SK-N-SH (cell line): ENCODE results near the gene CD3E. TPM values are rescaled to one million over a fixed set of nuclear protein-coding genes. Genes with fewer than 3 reads are reported as not detected.

Experiments
- CTCF ChIA-PET: fragments of 300-600, 350-600 bp; formaldehyde crosslinking; extraction: SDS; loops from one replicate; lab custom pipeline; 2021; lab: Yijun Ruan, JAX
- POLR2A ChIA-PET: fragments of 350-600 bp; sonication (Branson Sonifier 250); formaldehyde crosslinking; extraction: SDS; loops from one replicate; lab custom pipeline; 2020; ENCODE audit warnings: antibody characterized with exemption, inconsistent platforms; lab: Yijun Ruan, JAX
- DNase-seq: peaks from one replicate; pipeline ENCODE4 v3.0.0; 2012
- H2AFZ ChIP-seq: fragments of 200-600 bp; sonication (generic); 2 replicates; pipeline ENCODE4 v1.8.1; 2016; ENCODE audit warnings: antibody characterized with exemption, mild to moderate bottlenecking, low read depth
- H3F3A ChIP-seq: fragments of 200-600 bp; sonication (generic); replicated peaks from 2 replicates; pipeline ENCODE3; 2016; ENCODE audit warnings: antibody characterized with exemption, mild to moderate bottlenecking; ENCODE audit not compliant: insufficient read depth
- H3K27ac ChIP-seq, 2 experiments: fragments of 200-500 bp in 1 of 2; fragments of 200-600 bp in 1 of 2; sonication (Bioruptor generic) in 1 of 2; sonication (generic), shearing (Covaris generic) in 1 of 2; 2 replicates each; pipeline versions ENCODE4 v1.5.1 to v1.6.1; 2014 to 2016; ENCODE audit warnings: low read depth in 2 of 2, inconsistent platforms in 1 of 2, low read length in 1 of 2, mild to moderate bottlenecking in 1 of 2, mixed read lengths in 1 of 2
- H3K27me3 ChIP-seq: fragments of 200-600 bp; sonication (generic), shearing (Covaris generic); 2 replicates; pipeline ENCODE4 v1.6.1; 2016; ENCODE audit warnings: mixed run types; ENCODE audit not compliant: insufficient read depth
- H3K36me3 ChIP-seq, 2 experiments: fragments of 200-500 bp in 1 of 2; fragments of 200-600 bp in 1 of 2; sonication (Bioruptor generic) in 1 of 2; sonication (generic) in 1 of 2; replicated peaks in 1 of 2; 2 replicates each; pipeline versions ENCODE3 to v1.5.1; 2014 to 2016; ENCODE audit warnings: low read length in 1 of 2, mild to moderate bottlenecking in 1 of 2; ENCODE audit not compliant: insufficient read depth in 2 of 2, control insufficient read depth in 1 of 2
- H3K4me1 ChIP-seq, 2 experiments: fragments of 200-500 bp in 1 of 2; fragments of 200-600 bp in 1 of 2; sonication (Bioruptor generic) in 1 of 2; sonication (generic), shearing (Covaris generic) in 1 of 2; 2 replicates each; pipeline versions ENCODE4 v1.5.1 to v1.6.1; 2014 to 2016; ENCODE audit warnings: low read depth in 1 of 2, low read length in 1 of 2, mixed run types in 1 of 2; ENCODE audit not compliant: insufficient read depth in 2 of 2, control insufficient read depth in 1 of 2
- H3K4me2 ChIP-seq: fragments of 200-600 bp; sonication (generic), shearing (Covaris generic); 2 replicates; pipeline ENCODE4 v1.6.1; 2017; ENCODE audit warnings: mixed run types
- H3K4me3 ChIP-seq, 2 experiments: fragments of 200-500 bp in 1 of 2; fragments of 200-600 bp in 1 of 2; sonication (Bioruptor generic) in 1 of 2; sonication (generic), shearing (Covaris generic) in 1 of 2; 2 replicates each; pipeline versions ENCODE4 v1.5.1 to v1.8.1; 2014 to 2016; ENCODE audit warnings: low read depth in 2 of 2, inconsistent platforms in 1 of 2, low read length in 1 of 2, mild to moderate bottlenecking in 1 of 2, mixed read lengths in 1 of 2, moderate library complexity in 1 of 2
- H3K79me2 ChIP-seq: fragments of 200-600 bp; sonication (generic); 2 replicates; pipeline ENCODE4 v1.8.1; 2017; ENCODE audit warnings: mild to moderate bottlenecking; ENCODE audit not compliant: insufficient read depth
- H3K9ac ChIP-seq: fragments of 200-600 bp; sonication (generic); 2 replicates; pipeline ENCODE4 v1.6.1; 2017; ENCODE audit warnings: mixed run types
- H3K9me2 ChIP-seq: fragments of 200-600 bp; sonication (generic); 2 replicates; pipeline ENCODE4 v1.6.1; 2017; ENCODE audit warnings: mixed run types
- H3K9me3 ChIP-seq: fragments of 200-600 bp; sonication (generic); 2 replicates; pipeline ENCODE4 v1.6.1; 2017; ENCODE audit warnings: mixed run types, mild to moderate bottlenecking, moderate library complexity
- H4K20me1 ChIP-seq: fragments of 200-600 bp; sonication (generic); 2 replicates; pipeline ENCODE4 v1.6.1; 2017; ENCODE audit warnings: mild to moderate bottlenecking, mixed run types; ENCODE audit not compliant: insufficient read depth
- ELF1 ChIP-seq: IDR thresholded peaks from 2 replicates; pipeline ENCODE4 v1.4.0; 2012
- EP300 ChIP-seq, 2 experiments: IDR thresholded peaks; 2 replicates each; pipeline versions ENCODE4 v1.4.0 to v1.6.1; 2012; ENCODE audit warnings: borderline replicate concordance in 1 of 2, low read depth in 1 of 2, low read length in 1 of 2
- IRF3 ChIP-seq: fragments of 150-350 bp; IDR thresholded peaks from 2 replicates; pipeline ENCODE4 v1.6.1; 2016; ENCODE audit warnings: mild to moderate bottlenecking, low read depth, low read length
- JUND ChIP-seq: IDR thresholded peaks from 2 replicates; pipeline ENCODE4 v1.4.0; 2012
- MXI1 ChIP-seq: IDR thresholded peaks from 2 replicates; pipeline ENCODE4 v1.6.1; 2012; ENCODE audit warnings: mild to moderate bottlenecking, low read depth, low read length, improper control_type of control experiment
- NFIC ChIP-seq: IDR thresholded peaks from 2 replicates; pipeline ENCODE4 v1.4.0; 2012; ENCODE audit warnings: borderline replicate concordance
- RFX5 ChIP-seq: IDR thresholded peaks from 2 replicates; pipeline ENCODE4 v1.6.1; 2012; ENCODE audit warnings: mild to moderate bottlenecking, improper control_type of control experiment, low read length
- SMC3 ChIP-seq: IDR thresholded peaks from 2 replicates; pipeline ENCODE4 v1.6.1; 2012; ENCODE audit warnings: low read depth, low read length, improper control_type of control experiment
- TAF1 ChIP-seq: IDR thresholded peaks from 2 replicates; pipeline ENCODE4 v1.6.1; 2012; ENCODE audit warnings: low read depth, mild to moderate bottlenecking, low read length, moderate library complexity, borderline replicate concordance
- USF2 ChIP-seq: fragments of 150-350 bp; IDR thresholded peaks from 2 replicates; pipeline ENCODE4 v1.6.1; 2017; ENCODE audit warnings: antibody characterized with exemption, low read length, low read depth, borderline replicate concordance
- WGBS: methylation state at CpG from one replicate; pipeline ENCODE4 v1.1.6; 2017; ENCODE audit warnings: low lambda C conversion rate; 5-methylcytosine and 5-hydroxymethylcytosine counted together
- polyA plus RNA-seq, 3 experiments: library from polyadenylated mRNA; depleted of rRNA; stranded (reverse); fragments of >200 nt; gene quantifications; 2 replicates each; pipeline ENCODE4 v1.2.3, GENCODE V29; 2012
- TF ChIP-seq, protein P1 (sequence below): fragments of 200-600 bp; sonication (generic); IDR thresholded peaks from 2 replicates; pipeline ENCODE4 v1.6.1; 2017; ENCODE audit warnings: antibody characterized with exemption, mild to moderate bottlenecking, moderate library complexity
- TF ChIP-seq, protein P2 (sequence below): IDR thresholded peaks from 2 replicates; pipeline ENCODE4 v1.6.1; 2012; ENCODE audit warnings: mild to moderate bottlenecking, low read depth, low read length, moderate library complexity
- TF ChIP-seq, protein P3 (sequence below): IDR thresholded peaks from 2 replicates; pipeline ENCODE4 v1.4.0; 2012; ENCODE audit warnings: low read depth

Gene CD3E
- not detected in 2 replicates for polyA plus RNA-seq (2012; rRNA removed)
- not detected in 2 replicates for polyA plus RNA-seq (2012; cell fraction: cytosol; rRNA removed)
- polyA plus RNA-seq (2012; cell fraction: nucleus; rRNA removed) = not detected in 2 replicates

GRCh38 chr11:118304568-118305248 lies at the start of gene CD3E:
Gene CD3E (plus strand): TSS chr11:118304730. CDS start chr11:118304953, 223 bp downstream.
- Histone ChIP-seq H3F3A (no peaks in the 10 kb centered on the region), H3K9me2 (no peaks in the 10 kb centered on the region), H3K27ac (no peak within 1 kb of the TSS), H3K9me3 (no peaks in the 10 kb centered on the region), H3K36me3 (no peaks in the 10 kb centered on the region), H3K4me1 (no peaks in the 10 kb centered on the region), H3K79me2 (no peaks in the 10 kb centered on the region), H3K27me3 (peaks cover 28% of the 10 kb centered on the region; the same call in 1 of the 2 replicates), H3K9ac (no peak within 1 kb of the TSS), H3K4me3 (no peak within 1 kb of the TSS), H2AFZ (no peak within 1 kb of the TSS), H4K20me1 (no peaks in the 10 kb centered on the region), H3K4me2 (no peak within 1 kb of the TSS)
- POLR2A ChIA-PET = no interaction called here
- CTCF ChIA-PET = interaction anchor here (0.7 to 1.9 kb wide), 3 partner anchors 10 to 160 kb away, joined by 3 to 5 read pairs (median 4); partner anchors contain the start of gene MPZL2
- TF ChIP-seq NFIC = no peak
- no peak for DNase-seq
- 42% methylated on average over 8 of the region's 8 CpGs for WGBS

GRCh38 chr11:118258410-118258809 lies 46.1 kb upstream of the CD3E start:
- TF ChIP-seq IRF3 = no peak
- TF ChIP-seq, protein P1, sequence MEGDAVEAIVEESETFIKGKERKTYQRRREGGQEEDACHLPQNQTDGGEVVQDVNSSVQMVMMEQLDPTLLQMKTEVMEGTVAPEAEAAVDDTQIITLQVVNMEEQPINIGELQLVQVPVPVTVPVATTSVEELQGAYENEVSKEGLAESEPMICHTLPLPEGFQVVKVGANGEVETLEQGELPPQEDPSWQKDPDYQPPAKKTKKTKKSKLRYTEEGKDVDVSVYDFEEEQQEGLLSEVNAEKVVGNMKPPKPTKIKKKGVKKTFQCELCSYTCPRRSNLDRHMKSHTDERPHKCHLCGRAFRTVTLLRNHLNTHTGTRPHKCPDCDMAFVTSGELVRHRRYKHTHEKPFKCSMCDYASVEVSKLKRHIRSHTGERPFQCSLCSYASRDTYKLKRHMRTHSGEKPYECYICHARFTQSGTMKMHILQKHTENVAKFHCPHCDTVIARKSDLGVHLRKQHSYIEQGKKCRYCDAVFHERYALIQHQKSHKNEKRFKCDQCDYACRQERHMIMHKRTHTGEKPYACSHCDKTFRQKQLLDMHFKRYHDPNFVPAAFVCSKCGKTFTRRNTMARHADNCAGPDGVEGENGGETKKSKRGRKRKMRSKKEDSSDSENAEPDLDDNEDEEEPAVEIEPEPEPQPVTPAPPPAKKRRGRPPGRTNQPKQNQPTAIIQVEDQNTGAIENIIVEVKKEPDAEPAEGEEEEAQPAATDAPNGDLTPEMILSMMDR = peak; percentile 35
- no peak for TF ChIP-seq MXI1
- Histone ChIP-seq H3K4me3 (no peak overlapping the region), H3K4me1 (no peaks in the 10 kb centered on the region), H3K4me2 (no peak overlapping the region), H3K9ac (no peak overlapping the region), H4K20me1 (no peaks in the 10 kb centered on the region), H3K36me3 (no peaks in the 10 kb centered on the region), H3F3A (no peaks in the 10 kb centered on the region), H3K27ac (no peak overlapping the region), H3K9me2 (no peaks in the 10 kb centered on the region), H3K27me3 (no peaks in the 10 kb centered on the region; the same call in 1 of the 2 replicates), H2AFZ (no peak overlapping the region), H3K79me2 (no peaks in the 10 kb centered on the region), H3K9me3 (no peaks in the 10 kb centered on the region)
- 8% methylated on average over 1 of the region's 1 CpG for WGBS
- ChIA-PET CTCF (no interaction called here), POLR2A (no interaction called here)
- no peak for DNase-seq

DNA sequence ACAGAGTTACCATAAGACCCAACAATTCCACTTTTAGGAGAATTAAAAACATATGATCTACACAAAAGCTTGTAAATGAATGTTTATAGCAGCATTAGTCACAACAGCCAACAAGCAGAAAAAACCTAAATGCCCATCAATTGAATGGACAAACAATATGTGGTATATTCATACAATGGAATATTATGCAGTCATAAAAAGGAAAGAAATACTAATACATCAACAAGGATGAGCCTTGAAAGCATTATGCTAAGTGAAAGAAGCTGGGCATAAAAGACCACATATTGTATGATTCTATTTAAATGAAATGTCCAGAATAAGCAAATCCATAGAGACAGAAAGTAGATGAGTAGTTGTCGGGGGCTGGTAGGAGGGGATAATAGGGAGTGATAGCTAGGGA lies 45.4 kb upstream of the CD3E start:
- no peak overlapping the region for H2AFZ ChIP-seq
- no peaks in the 10 kb centered on the region for H3K4me1 ChIP-seq
- WGBS = 80% methylated on average over 1 of the region's 1 CpG
- H3K9me3 ChIP-seq = no peaks in the 10 kb centered on the region
- H3K4me2 ChIP-seq = no peak overlapping the region
- no peaks in the 10 kb centered on the region for H3K36me3 ChIP-seq
- no peaks in the 10 kb centered on the region for H3F3A ChIP-seq
- no peak overlapping the region for H3K4me3 ChIP-seq
- H3K27ac ChIP-seq = no peak overlapping the region
- no peaks in the 10 kb centered on the region for H4K20me1 ChIP-seq
- DNase-seq = no peak
- no peak overlapping the region for H3K9ac ChIP-seq
- ChIA-PET POLR2A (no interaction called here), CTCF (no interaction called here)
- H3K27me3 ChIP-seq = peaks cover 6% of the 10 kb centered on the region; the same call in 1 of the 2 replicates
- no peaks in the 10 kb centered on the region for H3K79me2 ChIP-seq
- no peaks in the 10 kb centered on the region for H3K9me2 ChIP-seq
- TF ChIP-seq EP300 (IDR thresholded peaks at IDR 0.05; ENCODE audit: borderline replicate concordance in 1 of 2, low read depth in 1 of 2, low read length in 1 of 2) = no peak
- no peak for TF ChIP-seq TAF1
- no peak for TF ChIP-seq RFX5
- TF ChIP-seq, protein P2, sequence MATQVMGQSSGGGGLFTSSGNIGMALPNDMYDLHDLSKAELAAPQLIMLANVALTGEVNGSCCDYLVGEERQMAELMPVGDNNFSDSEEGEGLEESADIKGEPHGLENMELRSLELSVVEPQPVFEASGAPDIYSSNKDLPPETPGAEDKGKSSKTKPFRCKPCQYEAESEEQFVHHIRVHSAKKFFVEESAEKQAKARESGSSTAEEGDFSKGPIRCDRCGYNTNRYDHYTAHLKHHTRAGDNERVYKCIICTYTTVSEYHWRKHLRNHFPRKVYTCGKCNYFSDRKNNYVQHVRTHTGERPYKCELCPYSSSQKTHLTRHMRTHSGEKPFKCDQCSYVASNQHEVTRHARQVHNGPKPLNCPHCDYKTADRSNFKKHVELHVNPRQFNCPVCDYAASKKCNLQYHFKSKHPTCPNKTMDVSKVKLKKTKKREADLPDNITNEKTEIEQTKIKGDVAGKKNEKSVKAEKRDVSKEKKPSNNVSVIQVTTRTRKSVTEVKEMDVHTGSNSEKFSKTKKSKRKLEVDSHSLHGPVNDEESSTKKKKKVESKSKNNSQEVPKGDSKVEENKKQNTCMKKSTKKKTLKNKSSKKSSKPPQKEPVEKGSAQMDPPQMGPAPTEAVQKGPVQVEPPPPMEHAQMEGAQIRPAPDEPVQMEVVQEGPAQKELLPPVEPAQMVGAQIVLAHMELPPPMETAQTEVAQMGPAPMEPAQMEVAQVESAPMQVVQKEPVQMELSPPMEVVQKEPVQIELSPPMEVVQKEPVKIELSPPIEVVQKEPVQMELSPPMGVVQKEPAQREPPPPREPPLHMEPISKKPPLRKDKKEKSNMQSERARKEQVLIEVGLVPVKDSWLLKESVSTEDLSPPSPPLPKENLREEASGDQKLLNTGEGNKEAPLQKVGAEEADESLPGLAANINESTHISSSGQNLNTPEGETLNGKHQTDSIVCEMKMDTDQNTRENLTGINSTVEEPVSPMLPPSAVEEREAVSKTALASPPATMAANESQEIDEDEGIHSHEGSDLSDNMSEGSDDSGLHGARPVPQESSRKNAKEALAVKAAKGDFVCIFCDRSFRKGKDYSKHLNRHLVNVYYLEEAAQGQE = no peak
- TF ChIP-seq MXI1 = no peak
- TF ChIP-seq, protein P3, sequence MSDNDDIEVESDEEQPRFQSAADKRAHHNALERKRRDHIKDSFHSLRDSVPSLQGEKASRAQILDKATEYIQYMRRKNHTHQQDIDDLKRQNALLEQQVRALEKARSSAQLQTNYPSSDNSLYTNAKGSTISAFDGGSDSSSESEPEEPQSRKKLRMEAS = no peak
- TF ChIP-seq JUND = no peak
- TF ChIP-seq SMC3 = no peak
- no peak for TF ChIP-seq ELF1
- no peak for TF ChIP-seq USF2
